ENCODE measurements around the gene TMEM258.

DNA sequence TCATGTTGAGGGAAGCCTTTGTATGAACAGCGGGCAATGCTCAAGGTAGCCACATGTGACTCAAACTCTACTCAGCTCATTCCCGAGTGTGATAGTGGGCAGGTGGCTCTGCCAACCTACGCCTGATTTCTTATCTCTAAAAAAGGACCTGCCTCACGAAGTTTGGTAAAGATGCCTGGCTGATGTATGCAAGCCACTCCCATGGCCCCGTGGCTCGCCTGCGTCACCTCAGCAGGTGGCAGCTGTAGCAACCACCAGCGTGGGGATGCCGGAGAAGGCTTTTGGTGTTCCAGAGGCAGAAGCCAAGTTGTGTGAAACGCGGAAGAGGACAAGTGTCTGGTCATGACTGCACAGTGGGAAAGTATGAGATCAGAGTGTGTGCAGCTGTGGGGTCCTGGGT lies 41.1 kb upstream of the TMEM258 start:
- TF ChIP-seq EZH2 (IDR thresholded peaks at IDR 0.05) (no peak), POLR2AphosphoS5 (IDR thresholded peaks at IDR 0.05; ENCODE audit: borderline replicate concordance, low read depth, low read length) (no peak; the same call in 1 of the 2 replicates)

Data from SK-N-MC (cell line).